ENCODE data around the gene PLPP3. TPM values are rescaled to one million over a fixed set of nuclear protein-coding genes. Genes with fewer than 3 reads are reported as not detected.

PLPP3 gene
- total RNA-seq, 1 experiment from 2014 or later: 3.5 TPM

DNA sequence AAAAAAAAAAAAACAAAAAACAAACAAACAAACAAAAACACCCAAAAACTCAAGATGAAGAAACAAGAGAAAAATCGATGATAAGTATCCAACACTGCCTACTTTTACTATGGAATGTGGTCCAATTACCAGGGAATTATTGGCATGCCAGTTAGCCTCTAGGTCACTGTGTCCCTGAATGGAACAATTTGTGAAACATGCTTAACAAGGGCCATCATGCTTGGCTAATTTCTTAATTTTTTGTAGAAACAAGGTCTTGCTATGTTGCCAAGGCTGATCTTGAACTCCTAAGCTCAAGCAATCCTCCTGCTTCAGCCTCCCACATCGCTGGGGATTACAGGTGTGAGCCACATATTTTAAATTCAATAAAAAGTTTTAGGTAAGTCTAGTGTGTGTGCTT is 23.9 kb downstream of the PLPP3 start:
- DNase-seq (ENCODE audit: low read depth): no peak
- in situ Hi-C loops (cut with HindIII; ENCODE audit: low pct_unique_long_range_greater_than_20kb, low sequenced_read_pairs): no loop called here

DNA sequence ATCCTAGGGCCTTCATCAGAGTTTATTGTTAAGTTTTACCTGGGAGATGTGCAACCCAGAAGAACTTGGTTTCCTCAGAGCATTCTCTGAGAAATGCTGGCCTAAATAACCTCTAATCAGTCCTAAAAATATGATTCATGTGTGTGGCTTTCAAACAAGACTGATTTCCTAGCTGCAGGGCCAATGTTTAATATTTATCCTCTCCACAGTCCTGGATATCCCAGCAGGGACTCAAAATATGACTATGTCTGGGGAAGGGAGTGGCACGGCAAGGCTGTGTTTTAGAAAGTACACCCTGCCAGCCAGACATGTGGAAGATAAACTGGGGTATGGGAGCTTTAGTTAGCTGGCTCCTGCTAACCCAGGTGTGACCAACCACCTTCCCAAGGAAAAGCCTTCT is 26.3 kb downstream of the PLPP3 start:
- in situ Hi-C loops (cut with HindIII; ENCODE audit: low pct_unique_long_range_greater_than_20kb, low sequenced_read_pairs): no loop called here
- DNase-seq (ENCODE audit: low read depth): no peak

DNA sequence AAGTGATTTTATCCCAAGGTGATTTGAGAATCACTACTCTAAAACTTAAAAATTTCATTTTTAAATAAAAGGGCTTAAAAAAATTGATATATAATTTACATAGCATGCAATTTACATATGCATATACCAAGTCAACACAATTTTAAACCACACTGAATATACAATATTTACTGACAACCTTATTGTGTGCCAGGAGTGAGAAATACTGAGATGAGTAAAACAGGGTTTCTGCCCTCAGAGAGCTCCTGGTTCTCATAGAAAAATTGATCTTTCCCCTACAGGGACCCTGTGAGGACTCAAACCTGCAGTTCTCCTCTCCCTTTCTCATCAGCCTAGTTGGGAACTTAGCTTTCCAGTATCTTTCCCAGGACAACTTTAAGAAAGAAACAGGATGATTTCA is 27.0 kb downstream of the PLPP3 start:
- DNase-seq (ENCODE audit: low read depth): no peak
- in situ Hi-C loops (cut with HindIII; ENCODE audit: low pct_unique_long_range_greater_than_20kb, low sequenced_read_pairs): no loop called here

DNA sequence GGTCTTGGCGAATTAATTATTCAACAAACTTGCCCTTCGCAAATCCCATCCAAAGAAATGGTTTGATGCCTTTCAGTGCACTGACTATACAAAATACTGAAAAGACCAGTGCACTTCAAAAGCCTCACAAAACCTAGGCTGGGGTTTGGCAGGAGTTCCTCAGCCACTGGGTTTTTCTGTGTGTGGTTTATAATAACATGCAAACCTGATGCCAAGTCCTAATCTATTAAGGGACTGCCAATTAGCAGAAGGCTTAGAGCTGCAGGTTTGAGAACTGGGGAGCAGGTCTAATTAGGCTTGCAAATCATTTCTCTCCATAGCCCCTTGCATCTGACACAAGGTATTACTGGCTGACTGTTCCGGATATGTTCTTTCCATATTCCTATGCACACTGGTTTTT is 27.7 kb downstream of the PLPP3 start:
- no peak for DNase-seq (ENCODE audit: low read depth)
- in situ Hi-C loops (cut with HindIII; ENCODE audit: low pct_unique_long_range_greater_than_20kb, low sequenced_read_pairs): no loop called here

DNA sequence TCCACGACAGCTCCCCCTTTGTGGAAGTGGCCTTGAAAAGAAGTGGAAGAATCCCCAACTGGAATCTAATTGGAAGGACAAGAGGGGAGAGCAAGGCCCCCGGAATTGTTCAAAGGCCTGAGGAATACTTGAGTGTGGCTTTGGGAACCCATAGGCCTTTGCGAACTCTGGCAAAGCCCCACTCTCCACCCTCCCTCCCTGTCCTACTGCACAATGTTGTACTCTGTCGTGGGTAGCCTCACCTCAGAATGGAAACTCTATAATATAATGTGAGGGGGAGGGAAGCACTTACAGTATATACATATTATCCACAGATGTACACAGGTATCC is 28.5 kb downstream of the PLPP3 start:
- no peak for DNase-seq (ENCODE audit: low read depth)
- in situ Hi-C loops (cut with HindIII; ENCODE audit: low pct_unique_long_range_greater_than_20kb, low sequenced_read_pairs): no loop called here

DNA sequence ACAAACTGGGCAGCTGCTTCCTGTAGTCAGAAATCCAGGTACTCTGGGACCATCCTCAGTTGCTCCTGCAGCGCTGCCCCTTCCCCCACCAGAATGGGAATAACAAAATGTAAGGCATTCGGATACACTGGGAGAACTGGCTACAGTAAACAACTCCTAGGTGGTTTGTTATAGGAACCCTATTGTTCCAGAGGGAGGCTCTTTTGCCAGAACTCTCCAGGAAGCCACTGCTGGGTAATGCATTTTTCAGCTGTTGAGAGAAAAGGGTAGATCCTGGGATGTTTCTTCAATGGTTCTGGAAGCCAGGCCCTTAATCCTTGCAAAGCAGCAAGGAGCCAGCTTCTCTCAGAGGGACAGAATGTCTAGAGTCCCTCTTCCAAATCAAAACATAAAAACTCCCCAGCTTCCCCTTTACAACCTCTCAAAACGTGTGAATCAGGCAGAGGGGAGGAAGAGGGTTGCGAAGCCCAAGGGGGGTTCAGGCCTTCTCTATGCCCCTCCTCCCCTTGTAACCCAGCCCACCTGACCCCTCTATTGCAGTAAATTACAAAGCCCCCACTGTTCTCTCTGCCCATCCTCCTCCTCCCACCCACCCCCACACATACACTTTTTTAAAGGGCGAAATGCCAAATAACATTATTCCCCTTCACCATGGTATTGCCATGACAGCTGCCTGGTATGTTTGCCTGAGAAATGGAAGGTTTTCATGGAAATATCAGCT is 29.1 kb downstream of the PLPP3 start:
- DNase-seq (ENCODE audit: low read depth): no peak

DNA sequence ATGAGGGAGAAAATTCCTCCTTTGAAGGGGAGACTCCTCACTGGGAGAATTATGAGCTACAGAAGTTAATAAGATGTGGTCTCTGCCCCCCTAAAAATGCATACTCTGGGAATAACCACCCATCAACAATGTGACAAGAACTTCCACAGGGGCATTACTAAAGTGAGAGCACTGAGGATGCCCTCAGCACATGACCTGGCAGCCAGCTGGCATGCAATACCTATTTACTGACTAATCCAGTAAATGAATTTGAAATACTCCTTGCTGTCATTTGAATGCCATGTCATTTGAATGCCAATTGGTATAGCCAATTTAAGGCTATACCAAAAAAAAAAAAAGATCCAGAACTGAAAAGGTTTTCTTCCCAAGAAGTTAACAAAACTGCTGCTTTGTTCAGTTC is 30.8 kb downstream of the PLPP3 start:
- no peak for DNase-seq (ENCODE audit: low read depth)
- in situ Hi-C loops (cut with HindIII; ENCODE audit: low pct_unique_long_range_greater_than_20kb, low sequenced_read_pairs): no loop called here

More for the DNA sequence above, 29.1 kb downstream of the PLPP3 start:
- in situ Hi-C loops (cut with HindIII; ENCODE audit: low pct_unique_long_range_greater_than_20kb, low sequenced_read_pairs): no loop called here

DNA sequence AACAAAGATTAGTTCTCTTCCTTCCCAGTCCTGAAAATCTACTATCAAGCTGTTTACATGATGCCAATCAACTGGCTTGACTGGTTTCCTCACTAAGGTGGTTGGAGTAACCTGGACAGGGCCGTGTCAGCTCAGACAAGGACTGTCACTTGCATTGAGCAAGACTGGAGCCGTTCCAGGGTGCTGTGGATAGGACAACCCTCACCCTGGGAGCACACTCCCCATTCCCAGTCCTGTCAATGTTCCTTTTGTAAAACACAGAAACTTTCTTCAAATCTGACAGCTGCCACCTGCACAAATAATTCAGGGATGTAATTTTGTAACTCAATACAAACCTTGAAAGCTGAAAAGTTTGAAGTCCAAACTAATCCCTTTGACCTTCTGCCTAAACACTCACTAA is 31.4 kb downstream of the PLPP3 start:
- DNase-seq (ENCODE audit: low read depth): no peak
- in situ Hi-C loops (cut with HindIII; ENCODE audit: low pct_unique_long_range_greater_than_20kb, low sequenced_read_pairs): no loop called here

DNA sequence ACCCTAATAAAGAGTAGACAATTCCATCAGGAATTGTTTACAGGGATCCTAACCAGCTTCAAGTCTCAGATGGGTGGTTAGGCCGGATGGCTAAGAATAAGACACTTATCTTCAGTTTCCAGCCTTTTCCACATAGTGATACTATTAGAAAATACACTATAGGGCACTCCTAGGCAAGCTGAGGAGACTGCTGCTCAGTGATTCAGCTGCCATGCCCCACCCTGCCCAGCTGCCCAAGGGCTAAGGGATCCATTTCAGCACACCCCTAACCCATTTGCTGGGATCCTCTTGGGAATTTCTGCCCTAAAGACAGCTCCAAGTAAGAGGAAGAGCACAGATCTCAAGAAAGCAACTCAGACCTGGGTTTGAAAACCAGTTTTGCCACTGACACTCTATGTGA is 31.9 kb downstream of the PLPP3 start:
- DNase-seq (ENCODE audit: low read depth): no peak
- in situ Hi-C loops (cut with HindIII; ENCODE audit: low pct_unique_long_range_greater_than_20kb, low sequenced_read_pairs): no loop called here

DNA sequence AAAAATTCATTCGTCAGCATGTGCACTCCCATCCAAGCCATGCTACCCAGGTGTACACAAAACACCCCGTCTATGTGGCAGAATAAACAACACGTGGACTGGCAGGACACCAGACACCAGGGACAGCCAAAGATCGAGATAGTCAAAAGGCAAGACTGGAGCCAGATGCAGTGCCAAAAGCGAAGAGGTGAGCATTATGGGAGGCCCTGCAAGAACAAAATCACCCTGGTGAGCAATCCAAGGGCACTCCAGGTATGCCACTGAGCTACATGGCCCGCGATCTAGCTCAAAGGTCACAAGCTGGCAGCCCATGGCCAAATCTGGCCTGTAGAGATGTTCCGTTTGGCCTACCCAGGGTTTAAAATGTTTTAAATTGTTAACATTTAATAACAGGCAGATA is 33.7 kb downstream of the PLPP3 start:
- no peak for DNase-seq (ENCODE audit: low read depth)
- in situ Hi-C loops (cut with HindIII; ENCODE audit: low pct_unique_long_range_greater_than_20kb, low sequenced_read_pairs): no loop called here

DNA sequence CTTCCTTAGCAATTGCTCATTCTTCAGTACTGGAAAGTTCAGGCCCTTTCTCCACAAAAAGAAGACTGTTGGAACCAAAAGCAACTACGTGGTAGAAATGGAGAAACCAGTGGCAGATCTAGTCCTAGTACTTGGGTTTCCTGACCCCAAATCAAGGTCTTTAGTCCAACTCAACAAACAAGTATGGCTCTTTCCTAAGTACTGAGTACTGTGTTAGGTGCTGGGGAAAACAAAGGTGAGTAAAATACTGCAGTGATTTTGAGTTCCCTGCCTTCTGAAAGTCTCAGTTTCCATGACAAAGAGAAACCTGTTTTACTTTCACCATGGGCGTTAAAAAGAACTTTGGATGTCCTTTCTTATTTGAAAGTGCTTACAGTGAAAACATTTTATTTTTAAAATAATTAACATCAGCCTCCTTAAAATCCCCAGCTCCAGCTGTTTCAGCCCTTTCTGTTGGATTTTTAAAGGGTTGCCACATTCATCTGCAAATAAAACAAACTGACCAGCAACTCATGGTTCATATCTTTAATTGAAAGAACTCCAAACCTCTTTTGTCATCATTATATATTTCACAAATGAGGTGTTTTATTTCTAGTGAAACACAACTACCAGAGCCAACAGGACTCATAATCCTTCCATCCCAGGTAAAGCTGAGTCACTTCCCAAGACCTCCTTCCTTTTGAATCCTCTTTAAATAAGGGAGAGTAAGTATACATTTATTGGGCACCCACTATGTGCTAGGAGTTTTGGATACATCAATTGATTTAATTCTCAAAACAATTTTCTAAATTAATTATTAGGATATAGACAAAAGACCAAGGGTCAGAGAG is 35.4 kb downstream of the PLPP3 start:
- in situ Hi-C loops (cut with HindIII; ENCODE audit: low pct_unique_long_range_greater_than_20kb, low sequenced_read_pairs): no loop called here
- DNase-seq (ENCODE audit: low read depth): no peak

DNA sequence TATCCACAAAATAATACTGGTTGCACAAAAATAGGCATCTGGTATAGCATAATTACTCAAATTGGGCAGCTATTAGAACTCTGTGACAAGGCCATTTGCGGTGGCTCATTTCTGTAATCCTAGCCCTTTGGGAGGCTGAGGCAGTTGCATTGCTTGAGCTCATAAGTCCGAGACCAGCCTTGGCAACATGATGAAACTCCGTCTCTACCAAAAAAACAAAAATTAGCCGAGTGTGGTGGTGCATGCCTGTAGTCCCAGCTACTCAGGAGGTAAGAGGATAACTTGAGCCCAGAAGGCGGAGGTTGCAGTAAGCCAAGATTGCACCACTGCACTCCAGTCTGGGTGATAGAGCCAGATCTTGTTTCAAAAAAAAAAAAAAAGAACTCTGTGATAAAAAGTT is 36.7 kb downstream of the PLPP3 start:
- in situ Hi-C loops (cut with HindIII; ENCODE audit: low pct_unique_long_range_greater_than_20kb, low sequenced_read_pairs): no loop called here
- no peak for DNase-seq (ENCODE audit: low read depth)

DNA sequence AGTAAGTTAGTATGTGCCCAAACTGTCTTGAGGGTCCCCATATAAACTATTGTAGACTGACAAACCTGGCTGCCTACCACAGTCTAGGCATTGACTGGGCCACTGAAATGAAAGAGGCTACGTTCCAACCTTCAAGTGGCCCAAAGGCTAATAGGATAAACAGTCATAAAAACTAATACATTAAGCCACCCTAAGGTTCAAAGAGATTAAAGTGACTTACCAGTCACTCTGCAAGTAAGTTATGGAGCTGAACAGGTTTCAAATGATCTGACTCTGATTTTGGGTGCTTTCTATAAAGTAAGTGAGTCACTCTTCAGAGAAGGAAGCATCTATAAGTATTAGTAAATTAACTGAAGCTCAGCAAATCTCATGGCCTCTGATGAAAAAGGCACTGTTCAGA is 38.0 kb downstream of the PLPP3 start:
- no peak for DNase-seq (ENCODE audit: low read depth)
- in situ Hi-C loops (cut with HindIII; ENCODE audit: low pct_unique_long_range_greater_than_20kb, low sequenced_read_pairs): no loop called here

DNA sequence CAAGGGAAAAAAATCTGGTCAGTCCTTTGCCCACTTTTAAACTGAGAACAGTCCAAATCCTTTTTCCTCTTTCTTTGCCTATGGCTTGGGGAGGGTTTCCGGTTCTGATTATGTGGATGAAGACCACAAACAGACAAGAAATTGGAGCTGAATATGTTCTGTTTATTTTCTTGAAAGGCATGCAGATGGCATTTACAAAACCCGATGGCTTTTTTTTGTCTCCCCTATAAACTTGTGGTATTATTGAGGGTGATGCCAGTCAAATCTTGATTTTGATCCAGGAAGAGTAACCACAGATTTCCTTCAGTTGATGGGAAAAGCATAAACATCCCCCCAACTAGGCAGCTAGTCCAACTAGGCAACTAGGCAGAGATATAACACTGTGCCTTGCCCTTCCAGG is 38.9 kb downstream of the PLPP3 start:
- in situ Hi-C loops (cut with HindIII; ENCODE audit: low pct_unique_long_range_greater_than_20kb, low sequenced_read_pairs): no loop called here
- no peak for DNase-seq (ENCODE audit: low read depth)

DNA sequence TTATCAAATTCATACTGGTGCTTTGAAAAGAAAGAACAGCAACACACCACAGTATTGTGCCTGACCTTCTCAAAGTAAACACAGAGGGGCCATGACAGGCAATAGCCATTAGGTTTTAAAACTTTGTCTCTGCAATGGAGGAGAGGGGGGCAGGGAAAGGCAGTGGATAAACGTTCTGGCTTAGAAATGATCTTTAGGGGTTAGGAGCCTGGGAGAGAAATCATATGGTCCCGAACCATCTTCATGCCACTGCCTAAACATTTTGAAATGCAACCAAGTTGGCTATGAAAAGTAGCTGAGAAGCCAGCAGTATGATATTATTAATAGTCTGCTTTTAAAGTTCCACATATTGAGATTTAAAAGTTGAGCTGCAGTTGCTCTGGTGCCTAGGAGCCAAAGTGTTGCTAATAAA is 39.8 kb downstream of the PLPP3 start:
- DNase-seq (ENCODE audit: low read depth): no peak
- in situ Hi-C loops (cut with HindIII; ENCODE audit: low pct_unique_long_range_greater_than_20kb, low sequenced_read_pairs): no loop called here

DNA sequence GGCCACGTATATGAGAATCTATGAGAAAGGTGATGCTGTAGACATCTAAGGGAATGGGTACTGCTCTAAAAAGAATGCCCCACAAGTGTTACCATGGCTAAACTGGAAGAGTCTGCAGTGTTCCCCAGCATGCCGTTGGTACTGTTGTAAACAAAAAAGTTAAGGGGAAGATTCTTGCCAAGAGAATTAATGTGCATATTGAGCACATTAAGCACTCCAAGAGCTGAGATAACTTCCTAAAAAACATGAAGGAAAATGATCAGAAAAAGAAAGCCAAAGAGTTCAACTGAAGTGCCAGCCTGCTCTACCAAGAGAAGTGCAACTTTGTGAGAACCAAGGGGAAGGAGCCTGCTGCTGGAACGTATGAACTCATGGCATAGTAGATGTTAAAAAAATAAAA is 40.8 kb downstream of the PLPP3 start:
- DNase-seq (ENCODE audit: low read depth): no peak

DNA sequence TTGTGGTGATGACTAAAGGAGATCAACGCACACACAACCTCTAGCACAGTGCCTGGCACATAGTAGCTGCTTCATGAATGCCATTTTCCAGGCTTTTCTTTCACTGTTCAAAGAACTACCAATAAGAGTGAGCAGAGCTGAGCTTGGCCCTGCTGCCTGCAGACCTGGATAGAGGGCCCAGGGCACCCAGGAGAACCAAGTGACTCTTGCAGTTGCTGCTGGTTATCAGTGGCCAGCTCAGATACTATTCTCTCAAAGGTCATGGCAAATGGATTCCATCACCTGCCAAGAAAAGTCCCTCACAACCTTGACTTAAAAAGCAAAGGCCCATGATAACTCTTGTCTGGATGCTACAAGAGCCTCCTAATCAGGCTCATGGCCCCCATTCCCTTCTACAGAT is 41.7 kb downstream of the PLPP3 start:
- in situ Hi-C loops (cut with HindIII; ENCODE audit: low pct_unique_long_range_greater_than_20kb, low sequenced_read_pairs): no loop called here

More for the DNA sequence above, 40.8 kb downstream of the PLPP3 start:
- in situ Hi-C loops (cut with HindIII; ENCODE audit: low pct_unique_long_range_greater_than_20kb, low sequenced_read_pairs): no loop called here

DNA sequence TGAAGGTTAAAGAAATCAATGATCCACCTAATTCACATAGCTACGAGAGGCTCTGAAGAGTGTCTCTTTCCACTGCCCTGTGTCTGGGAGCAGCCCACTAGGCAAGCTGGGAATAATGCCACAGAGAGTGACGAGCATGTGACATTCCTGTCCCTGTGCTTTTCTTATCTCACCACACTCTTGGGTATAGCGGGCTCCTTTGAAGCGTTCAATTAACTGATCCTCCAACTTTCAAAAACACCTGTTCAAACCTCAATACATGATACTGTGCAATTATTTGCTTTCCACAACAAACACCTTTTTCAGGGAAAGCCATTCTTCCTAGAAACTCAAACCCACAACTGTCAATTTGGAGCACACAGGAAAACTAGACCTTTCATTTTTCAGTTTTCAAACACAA is 43.4 kb downstream of the PLPP3 start:
- DNase-seq (ENCODE audit: low read depth): no peak

More for the DNA sequence above, 41.7 kb downstream of the PLPP3 start:
- DNase-seq (ENCODE audit: low read depth): no peak

DNA sequence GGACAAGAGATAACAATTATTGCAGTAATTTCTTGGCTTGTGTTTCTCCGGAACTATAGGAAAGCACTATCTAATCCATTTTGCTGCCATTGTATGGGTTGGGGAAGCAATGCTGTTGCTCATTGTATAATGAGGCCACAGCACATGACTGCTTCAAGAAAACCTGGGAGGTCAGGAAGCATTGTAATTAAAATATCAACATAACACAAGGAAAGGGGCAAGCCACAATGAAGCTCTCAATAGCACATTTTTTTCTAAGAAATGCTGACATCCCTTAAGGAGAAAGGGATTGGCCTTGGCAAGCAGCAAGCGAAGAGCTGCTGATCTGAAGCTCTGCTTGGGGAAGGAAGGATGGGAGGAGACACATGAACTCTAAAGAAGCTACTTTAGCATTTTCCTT is 44.0 kb downstream of the PLPP3 start:
- DNase-seq (ENCODE audit: low read depth): no peak
- in situ Hi-C loops (cut with HindIII; ENCODE audit: low pct_unique_long_range_greater_than_20kb, low sequenced_read_pairs): no loop called here

More for the DNA sequence above, 43.4 kb downstream of the PLPP3 start:
- in situ Hi-C loops (cut with HindIII; ENCODE audit: low pct_unique_long_range_greater_than_20kb, low sequenced_read_pairs): no loop called here

DNA sequence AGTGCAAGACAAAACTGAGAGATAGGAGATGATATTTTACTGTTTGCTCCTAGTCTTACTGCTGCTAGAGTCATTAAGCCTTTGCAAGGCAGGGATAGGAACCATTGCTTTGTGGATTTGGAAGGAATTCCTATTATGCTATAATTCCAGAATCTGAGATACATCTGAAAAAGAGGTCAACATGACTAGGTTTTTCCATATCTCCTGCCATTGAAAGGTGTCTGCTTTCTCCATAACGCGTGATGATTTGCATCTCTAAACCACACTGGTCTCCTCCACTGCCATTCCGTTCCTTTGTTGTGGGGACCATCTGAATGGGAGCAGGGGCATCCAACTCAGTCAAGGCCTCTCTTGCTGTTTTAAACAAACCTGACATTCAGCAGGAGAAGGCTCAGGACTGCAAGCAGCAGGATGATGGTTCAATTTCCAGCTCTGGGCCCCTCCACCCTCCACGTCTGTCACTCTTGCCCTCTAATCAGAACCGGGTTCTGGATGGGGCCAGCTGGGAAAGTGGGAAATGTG is 45.2 kb downstream of the PLPP3 start:
- in situ Hi-C loops (cut with HindIII; ENCODE audit: low pct_unique_long_range_greater_than_20kb, low sequenced_read_pairs): no loop called here
- DNase-seq (ENCODE audit: low read depth): no peak
